HAP-1 (cell line): ENCODE measurements around the gene ALK.

Experiments
- DNase-seq, 2 experiments: peaks; one replicate each; pipeline ENCODE4 v3.0.0-alpha.2; 2016 to 2020; ENCODE audit warnings: low spot score in 2 of 2
- H3K27me3 ChIP-seq: fragments of 250-450 bp; sonication (Bioruptor Pico); 2 replicates; pipeline ENCODE4 v1.5.1; 2020; ENCODE audit warnings: low read depth, mild to moderate bottlenecking, moderate library complexity
- H3K36me3 ChIP-seq: fragments of 250-450 bp; sonication (Bioruptor Pico); replicated peaks from 2 replicates; pipeline ENCODE4 v1.5.1; 2020; ENCODE audit warnings: mild to moderate bottlenecking
- H3K4me1 ChIP-seq: fragments of 250-450 bp; sonication (Bioruptor Pico); 2 replicates; pipeline ENCODE4 v1.5.1; 2020; ENCODE audit warnings: mild to moderate bottlenecking
- H3K4me3 ChIP-seq: fragments of 250-450 bp; sonication (Bioruptor Pico); 2 replicates; pipeline ENCODE4 v1.5.1; 2020; ENCODE audit warnings: mild to moderate bottlenecking, moderate library complexity
- H3K9me3 ChIP-seq: fragments of 250-450 bp; sonication (Bioruptor Pico); 2 replicates; pipeline ENCODE4 v1.5.1; 2020; ENCODE audit warnings: mild to moderate bottlenecking, moderate library complexity
- in situ Hi-C: fragments of 300-500 bp; cut with MboI; formaldehyde crosslinking; loops from 3 replicates; pipeline ENCODE4 v1.14.3; 2020; ENCODE audit warnings: low sequenced_read_pairs, inconsistent platforms, mixed read lengths

ALK gene

DNA sequence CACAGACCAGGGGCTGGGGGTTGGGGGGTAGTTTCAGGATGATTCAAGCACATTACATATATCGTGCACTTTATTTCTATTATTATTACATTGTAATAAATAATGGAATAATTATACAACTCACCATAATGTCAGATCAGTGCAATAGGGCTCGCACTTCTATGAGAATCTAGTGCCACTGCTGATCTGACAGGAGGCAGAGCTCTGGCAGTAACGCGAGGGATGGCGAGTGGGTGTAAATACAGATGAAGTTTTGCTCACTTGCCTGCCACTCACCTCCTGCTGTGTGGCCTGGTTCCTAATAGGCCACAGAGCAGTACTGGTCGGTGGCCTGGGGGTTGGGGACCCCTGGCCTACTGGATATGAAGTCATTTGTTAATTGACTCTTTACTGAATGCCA is 615.6 kb downstream of the ALK start:
- H3K9me3 ChIP-seq: peaks cover 2% of the 10 kb centered on the region; the same call in 1 of the 2 replicates
- no peak for DNase-seq
- in situ Hi-C loops: no loop called here
- no peaks in the 10 kb centered on the region for H3K36me3 ChIP-seq
- peaks cover 6% of the 10 kb centered on the region for H3K4me1 ChIP-seq
- H3K4me3 ChIP-seq: no peak overlapping the region
- H3K27me3 ChIP-seq: no peaks in the 10 kb centered on the region

- H3K9me3 ChIP-seq: peaks cover 2% of the 10 kb centered on the region; the same call in 1 of the 2 replicates
- H3K36me3 ChIP-seq: no peaks in the 10 kb centered on the region
- in situ Hi-C loops: no loop called here
- peaks cover 6% of the 10 kb centered on the region for H3K4me1 ChIP-seq
- no peaks in the 10 kb centered on the region for H3K27me3 ChIP-seq
- no peak overlapping the region for H3K4me3 ChIP-seq
- DNase-seq: no peak
Observed at GRCh38 chr2:29304399-29305060, 616.9 kb downstream of the ALK start.

GRCh38 chr2:29296585-29296984 is 624.8 kb downstream of the ALK start:
- no peaks in the 10 kb centered on the region for H3K36me3 ChIP-seq
- no peak for DNase-seq
- H3K27me3 ChIP-seq: 0 out of 2 replicates have a peak, but pooled peaks cover 8% of the 10 kb centered on the region
- H3K4me3 ChIP-seq: no peak overlapping the region
- H3K9me3 ChIP-seq: no peaks in the 10 kb centered on the region
- in situ Hi-C loops: no loop called here
- no peaks in the 10 kb centered on the region for H3K4me1 ChIP-seq

DNA sequence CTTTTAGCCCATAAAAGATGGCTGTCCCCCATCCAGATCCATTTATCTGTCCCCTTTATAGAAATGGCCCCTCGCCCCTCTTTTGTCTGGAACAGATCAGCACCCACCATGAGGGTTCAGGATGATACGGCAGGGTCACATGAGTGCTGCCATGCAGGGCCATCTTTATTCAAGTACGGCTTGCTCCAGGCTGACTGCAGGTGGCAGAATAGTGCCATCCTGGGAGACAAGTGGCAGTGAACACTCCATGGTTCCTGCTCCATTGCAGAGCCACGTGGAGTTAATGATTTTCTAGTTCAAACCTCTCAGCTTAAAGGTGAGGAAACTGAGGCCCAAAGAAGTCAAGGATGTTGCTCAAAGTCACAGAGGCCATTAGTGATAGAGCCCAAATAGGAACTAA is 625.5 kb downstream of the ALK start:
- Histone ChIP-seq H3K4me3 (no peak overlapping the region), H3K4me1 (no peaks in the 10 kb centered on the region), H3K9me3 (no peaks in the 10 kb centered on the region), H3K27me3 (0 out of 2 replicates have a peak, but pooled peaks cover 8% of the 10 kb centered on the region), H3K36me3 (no peaks in the 10 kb centered on the region)
- DNase-seq: no peak
- in situ Hi-C loops: no loop called here

GRCh38 chr2:29293830-29294438 is 627.5 kb downstream of the ALK start:
- Histone ChIP-seq H3K4me3 (no peak overlapping the region), H3K36me3 (no peaks in the 10 kb centered on the region), H3K4me1 (no peaks in the 10 kb centered on the region), H3K27me3 (0 out of 2 replicates have a peak, but pooled peaks cover 8% of the 10 kb centered on the region), H3K9me3 (no peaks in the 10 kb centered on the region)
- DNase-seq: peak in 1 of 2 experiments; percentile 66
- in situ Hi-C loops: no loop called here

DNA sequence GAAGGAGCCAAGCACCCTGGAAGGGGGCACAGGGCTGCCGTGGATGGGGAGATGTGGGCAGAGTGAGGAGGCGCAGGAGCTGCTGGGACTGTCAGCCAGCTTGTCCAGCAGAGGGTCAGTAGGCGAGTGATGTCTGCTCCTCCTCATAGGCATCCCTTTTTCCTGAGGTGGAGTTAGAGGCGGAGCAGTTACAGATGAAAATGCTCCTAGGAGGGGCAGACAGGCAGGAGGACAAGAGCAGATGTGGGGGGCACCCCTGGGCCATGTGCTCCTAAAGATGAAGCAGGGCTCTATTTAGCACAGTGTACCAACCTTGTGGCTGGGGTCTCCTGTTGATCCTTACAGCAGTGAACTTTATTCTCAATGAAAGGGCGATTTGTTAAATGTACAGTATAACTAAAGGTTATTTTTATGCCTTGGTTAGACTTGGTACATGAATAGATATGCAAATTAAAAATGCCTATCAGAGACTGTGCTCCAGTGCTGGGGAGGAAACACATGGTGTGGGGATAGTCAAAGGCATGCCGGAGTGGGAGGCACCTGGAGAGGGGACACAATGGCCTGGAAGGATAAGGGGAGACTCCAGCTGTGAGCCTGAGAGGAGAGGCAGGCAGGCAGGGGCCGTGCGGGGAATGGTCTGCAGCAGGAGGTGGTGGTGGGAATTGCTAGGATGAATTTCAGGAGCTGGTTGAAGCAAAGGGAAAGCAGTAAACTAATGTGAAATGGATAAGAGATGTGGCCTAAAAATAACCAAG is 630.9 kb downstream of the ALK start:
- Histone ChIP-seq H3K9me3 (no peaks in the 10 kb centered on the region), H3K4me3 (no peak overlapping the region), H3K27me3 (0 out of 2 replicates have a peak, but pooled peaks cover 6% of the 10 kb centered on the region), H3K4me1 (no peaks in the 10 kb centered on the region), H3K36me3 (no peaks in the 10 kb centered on the region)
- in situ Hi-C loops: no loop called here
- DNase-seq: no peak

DNA sequence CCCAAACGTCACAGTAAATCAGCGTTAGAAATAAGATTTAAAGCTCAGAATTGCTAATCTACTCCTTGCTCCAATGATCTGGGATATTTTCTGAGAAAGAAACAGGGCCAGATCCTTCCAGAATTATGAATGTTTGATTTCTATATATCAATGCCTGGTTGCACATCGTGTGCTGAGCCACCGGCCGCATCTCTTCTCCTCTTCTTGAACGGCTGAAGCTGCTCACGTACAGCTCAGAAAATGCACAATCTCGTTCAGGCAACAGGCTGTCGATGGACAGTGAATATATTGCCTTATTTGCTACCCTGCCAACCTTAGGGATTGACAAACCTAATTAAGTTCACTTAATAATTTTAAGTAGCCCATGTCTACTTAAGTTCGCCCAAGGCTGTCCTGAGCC is 636.7 kb downstream of the ALK start:
- Histone ChIP-seq H3K4me1 (peaks cover 8% of the 10 kb centered on the region; the same call in 1 of the 2 replicates), H3K36me3 (no peaks in the 10 kb centered on the region), H3K4me3 (no peak overlapping the region), H3K27me3 (no peaks in the 10 kb centered on the region), H3K9me3 (no peaks in the 10 kb centered on the region)
- in situ Hi-C loops: no loop called here
- DNase-seq: no peak

GRCh38 chr2:29281916-29282247 is 639.5 kb downstream of the ALK start:
- no peaks in the 10 kb centered on the region for H3K9me3 ChIP-seq

GRCh38 chr2:29281086-29281915 is 640.1 kb downstream of the ALK start:
- peaks cover 2% of the 10 kb centered on the region; the same call in 1 of the 2 replicates for H3K27me3 ChIP-seq
- H3K36me3 ChIP-seq: no peaks in the 10 kb centered on the region
- in situ Hi-C loops: no loop called here
- H3K4me1 ChIP-seq: peaks cover 8% of the 10 kb centered on the region; the same call in 1 of the 2 replicates
- no peaks in the 10 kb centered on the region for H3K9me3 ChIP-seq
- H3K4me3 ChIP-seq: no peak overlapping the region
- DNase-seq: peak; percentile 60 to 82

More at GRCh38 chr2:29281916-29282247, 639.5 kb downstream of the ALK start:
- Histone ChIP-seq H3K4me3 (no peak overlapping the region), H3K27me3 (no peaks in the 10 kb centered on the region; the same call in 1 of the 2 replicates), H3K36me3 (no peaks in the 10 kb centered on the region), H3K4me1 (peaks cover 8% of the 10 kb centered on the region; the same call in 1 of the 2 replicates)
- in situ Hi-C loops: no loop called here
- no peak for DNase-seq

DNA sequence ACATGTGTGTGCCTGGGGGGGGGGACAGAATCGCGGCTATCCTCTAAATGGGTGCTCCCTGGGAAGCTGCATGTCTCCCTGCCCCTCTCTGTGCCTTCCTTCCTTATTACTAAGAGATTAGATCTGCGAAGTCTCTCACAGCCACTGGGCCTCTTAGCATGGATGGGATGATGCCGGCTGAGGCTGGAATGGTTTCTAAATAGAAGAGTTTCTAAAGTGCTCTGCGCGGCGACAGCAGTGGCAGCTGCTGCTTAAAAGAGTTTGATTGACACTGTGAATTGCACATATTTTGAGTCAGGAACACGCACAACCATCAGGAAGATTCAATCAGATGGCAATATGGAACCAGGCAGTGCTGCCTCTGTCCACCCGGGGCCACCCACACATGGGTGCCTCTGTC is 642.4 kb downstream of the ALK start:
- in situ Hi-C loops: no loop called here
- DNase-seq: no peak
- Histone ChIP-seq H3K36me3 (no peaks in the 10 kb centered on the region), H3K4me1 (peaks cover 8% of the 10 kb centered on the region; the same call in 1 of the 2 replicates), H3K9me3 (no peaks in the 10 kb centered on the region), H3K27me3 (peaks cover 5% of the 10 kb centered on the region; the same call in 1 of the 2 replicates), H3K4me3 (no peak overlapping the region)

DNA sequence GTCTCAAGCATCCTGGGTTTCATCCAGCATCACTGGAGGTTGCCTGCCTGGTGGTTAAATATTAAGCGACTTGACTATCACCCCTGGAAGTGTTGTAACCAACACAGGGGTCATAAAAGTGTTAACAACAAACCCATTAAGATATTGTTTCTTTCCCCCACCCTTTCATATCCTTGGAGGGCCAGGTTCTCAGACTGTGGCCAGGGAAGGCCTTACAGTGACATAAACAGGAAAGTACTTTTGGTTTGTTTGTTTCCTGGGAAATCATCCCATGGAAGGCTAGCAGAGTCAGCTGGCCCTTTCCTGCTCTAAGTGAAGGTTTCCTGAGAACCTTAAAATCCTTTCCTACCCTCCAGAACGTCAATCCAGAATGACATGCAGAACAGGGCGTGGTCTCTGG is 645.2 kb downstream of the ALK start:
- no peak for DNase-seq
- Histone ChIP-seq H3K4me3 (no peak overlapping the region), H3K27me3 (peaks cover 5% of the 10 kb centered on the region; the same call in 1 of the 2 replicates), H3K4me1 (peaks cover 1% of the 10 kb centered on the region; the same call in 1 of the 2 replicates), H3K36me3 (no peaks in the 10 kb centered on the region), H3K9me3 (no peaks in the 10 kb centered on the region)
- in situ Hi-C loops: no loop called here

DNA sequence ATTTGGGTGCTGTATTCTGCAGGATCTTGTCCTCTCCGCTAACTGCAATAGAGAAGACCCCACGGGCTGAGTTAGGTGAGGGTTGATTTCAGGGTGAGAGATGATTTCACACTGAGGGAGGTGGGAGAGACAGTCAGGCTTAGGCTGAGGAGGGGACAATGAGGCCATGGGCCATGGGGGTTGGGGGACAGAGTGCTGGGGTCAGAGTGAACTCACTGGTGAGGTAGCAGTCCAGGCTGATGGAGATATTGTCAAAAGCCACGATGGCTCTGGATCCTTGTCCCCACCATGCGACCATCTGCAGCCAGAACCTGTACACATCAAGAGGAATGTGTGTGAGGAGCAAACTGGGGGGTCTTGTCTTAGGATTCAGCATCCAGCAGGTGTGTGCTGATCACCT is 646.2 kb downstream of the ALK start:
- no peaks in the 10 kb centered on the region for H3K9me3 ChIP-seq
- H3K27me3 ChIP-seq: peaks cover 5% of the 10 kb centered on the region; the same call in 1 of the 2 replicates
- no peak overlapping the region for H3K4me3 ChIP-seq
- in situ Hi-C loops: no loop called here
- H3K36me3 ChIP-seq: no peaks in the 10 kb centered on the region
- DNase-seq: no peak
- no peaks in the 10 kb centered on the region for H3K4me1 ChIP-seq
